Measurements from ENCODE around the gene GPR176.
"Not testable (repeated sequence)": the region's sequence is repeated elsewhere in the genome, so short reads cannot be mapped to it uniquely, and the experiment has no call there.

The GPR176 gene

DNA sequence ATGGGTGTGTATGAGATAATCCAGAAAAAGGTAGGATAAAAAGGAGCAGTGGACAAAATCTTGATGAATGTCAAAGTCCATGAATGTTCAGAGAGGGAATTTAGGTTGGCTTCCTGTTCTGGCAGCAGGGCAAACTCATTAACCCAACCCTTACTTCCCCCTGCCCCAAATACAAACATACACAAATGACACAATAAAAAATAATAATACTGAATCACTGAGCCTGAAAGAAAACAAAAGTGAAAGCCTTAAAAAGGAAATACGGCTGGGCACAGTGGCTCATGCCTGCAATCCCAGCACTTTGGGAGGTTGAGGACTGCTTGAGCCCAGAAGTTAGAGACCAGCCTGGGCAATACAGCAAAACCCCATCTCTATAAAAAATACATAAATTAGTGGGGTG lies 62.9 kb downstream of the GPR176 start:
- no peak for DNase-seq (ENCODE audit: low read depth in 2 of 2)

DNA sequence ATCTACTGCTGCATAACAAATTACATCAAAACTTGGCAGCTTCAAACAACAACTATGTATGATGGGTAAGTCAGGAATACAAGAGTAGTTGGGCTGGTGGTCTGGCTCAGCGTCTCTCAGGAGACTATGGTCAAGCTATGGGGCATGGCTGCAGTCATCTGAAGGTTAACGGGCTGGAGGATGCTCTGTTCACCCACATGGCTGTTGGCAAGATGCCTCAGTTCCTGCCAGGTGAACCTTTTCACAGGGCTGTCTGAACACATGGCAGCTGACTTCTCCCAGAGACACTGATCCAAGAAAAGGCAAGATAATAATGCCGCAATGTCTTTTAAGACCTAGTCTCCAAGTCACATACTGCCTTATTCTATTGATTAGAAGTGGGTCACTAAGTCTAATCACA lies 63.7 kb downstream of the GPR176 start:
- no peak for DNase-seq (ENCODE audit: low read depth in 2 of 2)

DNA sequence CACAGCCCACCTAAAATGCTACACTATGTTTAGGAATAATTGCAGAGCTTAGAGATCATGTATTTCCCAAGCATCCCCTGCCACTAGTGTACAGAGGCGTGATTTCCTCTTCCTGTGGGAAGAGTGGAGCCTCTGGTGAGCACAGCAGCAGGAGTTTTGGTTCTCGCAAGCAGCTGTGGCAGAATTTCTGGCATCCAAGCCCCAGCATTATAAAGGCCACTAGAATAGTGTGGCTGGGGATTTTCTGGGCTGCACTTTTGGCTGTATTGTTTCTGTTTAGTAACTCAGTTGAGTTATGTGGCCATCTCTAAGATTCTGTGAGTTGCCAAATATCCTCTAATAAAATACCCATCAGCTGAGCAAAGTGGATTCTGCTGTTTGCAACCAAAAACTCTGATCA lies 64.7 kb downstream of the GPR176 start:
- no peak for DNase-seq (ENCODE audit: low read depth in 2 of 2)

DNA sequence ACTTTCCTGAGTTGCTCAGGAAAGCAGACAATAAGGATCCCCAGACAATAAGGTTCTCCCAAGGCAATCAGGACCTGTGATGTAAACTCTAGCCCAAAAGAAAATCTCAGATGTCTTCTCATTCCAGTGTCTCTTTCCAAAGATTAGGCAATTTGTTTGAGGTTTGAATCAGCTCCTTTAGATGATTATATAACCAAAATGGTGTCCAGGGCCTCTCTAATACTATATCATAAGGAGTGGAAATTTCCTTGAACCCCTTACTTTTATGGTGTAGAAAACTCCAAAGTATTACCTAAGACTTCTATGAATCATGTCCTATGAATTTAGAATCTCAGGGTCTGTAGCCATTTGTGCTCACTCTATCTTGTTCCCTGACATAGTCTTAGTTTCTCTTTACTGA lies 65.9 kb downstream of the GPR176 start:
- DNase-seq (ENCODE audit: low read depth in 2 of 2), result no peak

DNA sequence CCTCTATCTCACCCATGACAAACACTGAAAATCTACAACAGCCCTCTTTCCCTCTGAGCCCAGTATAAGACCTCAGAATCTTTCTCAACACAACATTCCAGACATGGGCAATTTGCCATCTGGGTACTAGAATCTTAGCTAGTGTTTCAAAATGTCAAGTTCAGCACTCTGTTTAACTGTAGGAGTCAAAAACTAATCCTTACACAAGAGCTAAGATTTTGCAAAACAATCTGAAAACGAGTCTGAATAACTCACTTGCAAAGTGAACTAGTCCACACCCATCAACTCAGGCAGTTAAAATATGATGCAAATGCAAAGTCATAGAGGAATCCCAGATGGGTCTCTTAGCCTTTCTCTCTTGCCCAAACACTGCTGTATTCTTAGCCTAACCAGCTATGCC lies 67.8 kb downstream of the GPR176 start:
- DNase-seq (ENCODE audit: low read depth in 2 of 2), result no peak

DNA sequence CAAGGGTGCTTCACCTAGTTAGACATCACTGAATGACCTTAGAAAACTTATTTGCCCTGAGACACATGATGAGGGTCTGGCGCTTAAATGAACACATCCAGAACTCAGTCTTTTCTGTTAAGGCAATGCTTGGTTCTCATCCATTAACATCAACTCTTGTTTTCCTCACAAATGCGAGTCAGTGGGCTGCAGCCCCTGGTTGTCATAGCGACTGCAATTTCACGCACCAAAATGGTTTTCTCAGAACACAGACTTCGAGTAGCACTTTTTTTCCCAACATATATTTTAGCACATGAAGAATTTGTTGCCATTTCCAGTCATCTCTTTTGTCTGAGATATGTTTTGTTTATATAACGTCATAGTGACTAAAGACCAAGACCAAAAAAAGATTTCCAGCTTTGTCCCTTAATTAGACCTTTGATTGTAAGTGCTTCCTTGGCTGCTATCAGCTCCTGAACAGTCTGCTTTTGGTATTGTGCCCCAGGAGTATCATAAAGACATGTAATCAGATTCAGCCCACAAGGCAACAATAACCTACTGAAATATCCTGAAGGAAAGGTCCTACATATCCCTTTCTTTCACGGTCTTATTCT lies 68.5 kb downstream of the GPR176 start:
- DNase-seq (ENCODE audit: low read depth in 2 of 2), result no peak

DNA sequence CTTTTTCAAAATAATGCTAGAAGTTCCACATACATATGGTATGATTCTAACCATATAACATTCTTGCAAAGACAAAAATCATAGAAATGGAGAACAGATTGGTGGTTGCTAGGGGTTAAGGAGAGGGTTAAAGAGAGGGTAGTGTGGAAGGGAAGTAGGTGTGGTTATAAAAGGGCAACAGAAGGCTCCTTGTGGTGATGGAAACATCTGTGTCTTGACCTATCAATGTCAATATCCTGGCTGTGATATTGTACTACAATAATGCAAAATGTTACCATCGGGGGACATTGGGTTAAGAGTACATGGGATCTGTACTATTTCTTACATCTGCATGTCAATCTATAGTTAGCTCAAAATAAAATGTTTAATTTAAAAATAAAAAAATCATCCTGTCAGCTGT lies 69.6 kb downstream of the GPR176 start:
- no peak for DNase-seq (ENCODE audit: low read depth in 2 of 2)

DNA sequence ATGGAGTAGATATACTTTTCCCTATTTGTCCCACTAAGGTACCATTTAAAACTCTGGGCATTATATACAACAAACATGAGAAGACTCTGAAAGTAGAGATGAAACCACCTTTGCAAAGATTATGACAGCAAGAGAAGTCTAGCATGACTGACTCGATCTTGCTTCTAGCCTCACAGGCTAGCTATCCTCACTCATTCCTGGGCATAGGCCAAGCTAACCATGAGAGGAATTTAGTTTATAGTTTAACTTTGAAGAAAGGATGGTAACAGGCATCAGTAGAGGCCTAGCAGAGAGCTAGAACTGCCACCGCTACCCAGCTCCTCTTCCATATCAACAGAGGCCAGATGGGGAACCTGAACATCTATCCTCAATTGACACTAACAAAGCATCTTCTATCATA lies 74.0 kb downstream of the GPR176 start:
- DNase-seq (ENCODE audit: low read depth in 2 of 2), result no peak

DNA sequence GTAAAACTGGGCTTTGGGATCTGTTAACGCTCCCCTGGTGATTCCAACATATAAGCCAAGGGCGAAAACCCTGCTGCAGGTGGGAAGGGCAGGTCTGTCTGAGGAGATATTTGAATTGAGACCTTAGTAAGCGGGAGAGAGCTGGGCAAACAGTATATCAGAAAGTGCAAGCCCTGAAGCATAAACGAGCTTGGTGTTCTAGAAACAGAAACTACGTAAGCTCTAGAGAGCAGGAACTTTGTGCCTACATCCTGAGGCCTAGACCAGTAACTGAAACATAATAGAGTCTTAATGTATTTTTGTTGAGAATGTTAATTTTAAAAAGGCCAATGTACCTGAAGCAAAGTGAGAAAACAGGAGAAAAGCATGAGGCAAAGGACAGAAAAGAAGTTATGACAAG lies 74.5 kb downstream of the GPR176 start:
- DNase-seq (ENCODE audit: low read depth in 2 of 2), result no peak

DNA sequence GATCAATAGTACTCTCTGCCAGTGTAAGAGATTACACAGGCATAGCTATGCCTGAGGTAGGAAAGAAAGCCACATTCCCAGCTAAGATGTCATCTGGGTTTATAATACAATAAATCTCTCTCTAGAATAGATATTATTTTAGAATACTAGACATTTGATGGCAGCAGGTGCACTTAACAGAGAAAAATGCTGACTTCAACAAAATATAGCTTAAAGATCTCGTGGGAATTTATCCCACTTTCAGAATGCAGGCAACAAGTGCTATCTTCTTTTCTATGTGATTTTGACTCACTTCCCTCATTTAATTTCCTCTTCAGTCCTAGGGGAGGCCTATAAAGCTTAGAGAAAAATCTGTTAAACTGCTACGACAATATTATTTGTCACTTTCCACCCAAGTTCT lies 76.5 kb downstream of the GPR176 start:
- no peak for DNase-seq (ENCODE audit: low read depth in 2 of 2)

DNA sequence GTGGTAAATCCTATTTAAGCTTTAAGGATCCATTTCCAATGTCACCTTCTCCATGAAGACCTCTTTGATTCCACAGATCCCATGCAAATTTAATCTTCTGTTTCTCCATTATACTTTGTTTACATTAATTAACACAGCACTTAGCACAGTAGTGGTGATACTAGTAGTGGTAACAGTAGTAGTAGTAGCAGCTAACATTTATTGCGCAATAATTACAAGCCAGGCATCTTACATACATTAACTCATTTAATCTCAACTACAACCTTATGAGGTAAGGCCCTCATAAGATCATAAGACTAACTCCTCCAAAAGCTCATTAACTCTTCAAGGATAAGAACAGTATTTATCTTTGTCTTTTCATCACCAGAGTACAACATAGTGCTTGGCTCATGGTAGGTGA lies 82.6 kb downstream of the GPR176 start:
- no peak for DNase-seq (ENCODE audit: low read depth in 2 of 2)

DNA sequence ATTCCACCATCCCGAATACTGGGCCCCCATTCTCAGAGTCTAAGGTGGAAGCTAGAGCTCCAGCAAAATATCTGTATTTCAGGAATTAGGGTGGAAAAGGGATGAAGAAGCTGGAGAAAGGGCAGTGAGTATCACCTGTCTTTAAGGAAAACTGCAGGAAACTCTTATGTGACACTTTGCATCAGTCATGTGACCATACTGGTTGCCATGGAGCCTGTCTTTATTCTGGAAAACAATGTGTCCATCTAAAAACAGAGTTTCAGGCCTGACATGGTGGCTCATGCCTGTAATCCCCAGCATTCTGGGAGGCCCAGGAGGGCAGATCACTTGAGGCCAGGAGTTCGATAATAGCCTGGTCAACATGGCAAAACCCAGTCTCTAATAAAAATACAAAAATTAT lies 84.5 kb downstream of the GPR176 start:
- DNase-seq (ENCODE audit: low read depth in 2 of 2), result no peak

DNA sequence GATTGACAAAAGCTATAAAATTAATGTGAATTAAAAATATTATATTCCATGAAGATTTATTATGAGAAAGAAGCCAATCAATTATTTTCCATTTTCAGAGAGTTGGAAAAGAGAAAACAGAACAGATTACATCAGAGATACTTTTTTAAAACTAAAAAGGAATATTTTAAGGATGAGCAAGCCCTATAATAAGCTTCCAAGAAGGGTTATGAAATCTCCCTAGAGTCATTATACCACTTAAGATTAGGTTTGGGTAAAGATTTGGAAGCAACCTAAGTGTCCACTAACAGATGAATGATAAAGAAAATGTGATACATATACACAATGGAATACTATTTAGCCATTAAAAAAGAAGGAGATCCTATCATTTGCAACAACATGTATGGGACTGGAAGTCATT lies 85.8 kb downstream of the GPR176 start:
- DNase-seq (ENCODE audit: low read depth in 2 of 2), result no peak

DNA sequence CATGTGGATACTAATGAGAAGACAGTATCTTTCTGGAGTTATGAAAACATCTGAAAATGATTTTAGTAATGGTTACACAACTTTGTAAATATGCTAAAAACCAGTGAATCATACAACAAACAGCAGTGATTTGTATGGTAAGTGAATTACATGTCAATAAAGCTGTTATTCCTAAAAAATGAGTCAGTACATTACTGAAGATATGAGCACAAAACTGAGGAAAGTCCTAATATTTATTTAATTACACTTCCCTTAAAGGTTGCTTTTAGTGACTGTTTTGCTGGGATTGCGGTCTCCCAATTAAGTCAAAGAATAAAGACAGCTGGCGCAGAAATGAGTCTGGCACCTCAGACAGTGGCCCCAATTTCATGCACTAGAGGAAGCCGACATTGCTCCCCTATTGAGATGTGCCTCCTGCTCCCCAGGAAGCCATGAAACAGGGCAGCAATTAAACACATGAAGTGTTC lies 86.5 kb downstream of the GPR176 start:
- no peak for DNase-seq (ENCODE audit: low read depth in 2 of 2)

DNA sequence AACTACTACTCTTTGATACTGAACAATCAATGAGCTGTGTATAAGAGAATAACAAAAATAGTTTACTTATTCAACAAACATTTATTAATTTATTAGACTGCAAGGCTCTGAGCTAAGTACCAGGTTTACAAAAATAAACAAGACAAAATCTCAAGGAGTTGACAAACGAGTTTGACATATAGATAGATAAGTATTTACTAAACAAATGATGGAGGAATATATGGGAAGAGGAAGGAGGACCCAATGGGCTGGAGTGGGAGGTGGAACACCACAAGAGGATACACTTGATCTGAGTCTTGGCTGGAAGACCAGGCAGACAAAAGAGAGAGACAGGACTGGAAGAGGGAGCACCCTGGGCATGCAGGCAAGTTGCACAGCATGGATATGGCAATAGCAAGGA lies 89.9 kb downstream of the GPR176 start:
- no peak for DNase-seq (ENCODE audit: low read depth in 2 of 2)

DNA sequence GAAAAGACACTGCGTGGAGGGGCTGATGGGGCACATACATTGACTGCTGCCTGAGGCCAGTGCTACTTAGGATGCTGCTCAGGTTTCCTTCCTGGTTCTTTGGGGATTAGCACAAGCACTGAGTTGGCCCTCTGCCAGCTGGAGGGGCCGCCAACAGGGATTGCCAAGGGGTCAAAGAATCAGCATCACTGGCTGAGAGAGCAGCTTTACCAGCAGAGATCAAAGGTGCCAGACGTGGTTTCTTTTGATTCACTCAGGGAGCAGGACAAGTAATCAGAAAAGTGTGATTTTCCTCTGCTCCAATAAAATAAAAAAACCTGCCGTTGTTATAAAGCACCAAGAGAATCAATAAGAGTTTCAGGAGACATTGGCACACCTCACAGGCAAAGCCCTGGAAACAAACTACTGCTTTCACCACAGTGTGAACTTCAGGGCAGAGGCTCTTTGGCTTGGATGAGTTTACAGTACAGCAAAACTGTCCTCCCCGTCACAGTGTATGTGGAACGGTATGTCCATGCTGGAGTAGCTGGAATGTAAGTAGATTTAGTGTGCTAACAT lies 91.6 kb downstream of the GPR176 start:
- DNase-seq (ENCODE audit: low read depth in 2 of 2), result no peak

DNA sequence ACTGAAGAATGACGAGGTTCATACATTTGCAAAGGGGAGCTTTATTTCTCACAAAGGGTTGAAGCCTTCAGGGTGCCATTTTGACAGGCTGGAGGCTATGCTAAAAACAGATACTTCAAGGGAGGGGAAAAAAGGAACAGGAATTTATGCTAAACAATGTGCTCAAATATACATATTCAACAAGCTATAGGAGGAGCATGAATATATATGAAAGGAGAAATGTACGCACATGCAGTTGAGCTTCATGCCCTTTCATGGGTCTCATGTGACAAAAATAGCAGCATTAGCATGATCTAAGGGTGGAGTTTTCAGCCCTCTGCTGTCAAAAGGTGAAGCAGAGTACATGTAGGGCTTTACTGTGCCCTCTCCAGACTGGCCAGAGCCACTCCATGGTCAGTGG lies 93.1 kb downstream of the GPR176 start:
- no peak for DNase-seq (ENCODE audit: low read depth in 2 of 2)

DNA sequence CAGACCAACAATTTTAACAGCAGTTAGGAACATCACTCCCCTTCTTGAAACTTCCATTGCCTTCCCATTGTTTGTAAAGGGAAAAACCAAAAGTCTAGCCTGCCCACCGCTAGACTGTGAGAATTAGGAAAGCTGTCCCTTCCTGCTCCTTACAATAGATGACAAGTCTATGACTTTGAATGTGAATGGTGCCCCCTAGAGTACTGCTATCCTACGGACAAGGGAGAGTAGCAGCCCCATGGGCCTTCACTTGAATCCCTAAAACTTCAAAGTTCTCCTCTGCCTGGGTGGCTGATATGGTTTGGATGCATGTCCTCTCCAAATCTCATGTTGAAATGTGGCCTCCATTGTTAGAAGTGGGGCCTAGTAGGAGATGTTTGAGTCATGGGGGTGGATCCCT lies 96.4 kb downstream of the GPR176 start:
- no peak for DNase-seq (ENCODE audit: low read depth in 2 of 2)

DNA sequence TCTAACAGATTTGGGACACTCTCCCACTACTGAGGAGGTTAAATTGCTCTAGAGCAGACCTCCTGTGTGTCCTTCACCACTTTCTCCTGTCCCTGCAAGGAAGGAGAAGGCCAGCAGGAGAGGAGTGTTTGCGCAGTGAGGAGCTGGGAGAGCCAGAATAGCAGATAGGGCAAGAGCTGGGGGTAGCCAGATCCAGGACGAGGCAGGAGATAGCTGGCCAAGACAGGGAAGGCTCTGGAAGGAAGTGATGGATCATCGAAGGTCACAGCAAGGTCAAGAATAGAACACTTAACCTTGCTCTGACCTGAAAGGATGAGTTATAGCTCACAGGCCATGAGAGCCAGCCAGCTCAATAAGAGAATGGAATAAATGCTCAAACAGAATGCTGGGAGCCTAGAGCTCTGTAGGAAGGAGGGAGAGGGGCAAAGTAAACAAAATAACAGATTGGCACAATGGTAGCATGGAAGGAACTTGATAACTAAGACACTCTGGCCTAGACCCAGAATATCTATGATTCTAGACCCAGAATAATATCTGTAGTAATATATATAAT lies 99.9 kb downstream of the GPR176 start:
- DNase-seq (ENCODE audit: low read depth in 2 of 2), result no peak

DNA sequence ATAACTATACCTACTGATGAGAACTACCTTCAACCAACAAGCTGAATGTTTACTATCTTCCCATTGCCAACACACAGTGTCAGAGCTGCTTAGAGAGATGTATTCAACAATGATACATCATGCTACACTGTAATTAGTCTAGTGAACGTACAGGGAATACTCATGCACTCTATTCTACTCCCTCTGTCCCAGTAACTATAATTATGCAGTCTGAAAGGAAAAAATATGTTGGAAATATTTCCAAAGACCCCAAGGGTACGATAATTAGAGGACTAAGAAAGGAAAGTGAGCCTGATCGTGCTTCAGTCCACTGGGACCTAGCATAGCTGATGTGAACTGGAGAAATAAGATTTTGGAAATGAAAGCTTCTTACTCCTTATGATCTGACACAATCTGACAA lies 100.5 kb downstream of the GPR176 start:
- DNase-seq (ENCODE audit: low read depth in 2 of 2), result no peak

DNA sequence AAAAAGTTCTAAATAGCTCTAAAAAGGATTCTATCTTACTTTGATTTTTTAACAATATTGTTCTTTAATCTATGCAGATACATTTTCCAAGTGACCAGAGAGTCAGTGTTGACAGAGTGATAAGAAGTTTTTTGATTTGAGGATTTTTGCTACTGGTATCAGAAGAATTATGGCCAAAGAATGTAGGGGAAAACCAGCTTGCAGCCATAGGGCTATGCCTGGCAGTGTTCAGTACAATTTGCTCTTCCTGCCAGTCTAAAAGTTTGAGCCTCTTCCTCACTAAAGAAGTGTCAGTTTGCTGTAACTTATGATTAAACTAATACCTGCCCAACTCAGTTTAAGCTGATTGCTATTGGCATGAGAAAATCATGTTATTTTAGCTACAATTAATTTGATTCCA lies 102.2 kb downstream of the GPR176 start:
- DNase-seq (ENCODE audit: low read depth in 2 of 2), result no peak

DNA sequence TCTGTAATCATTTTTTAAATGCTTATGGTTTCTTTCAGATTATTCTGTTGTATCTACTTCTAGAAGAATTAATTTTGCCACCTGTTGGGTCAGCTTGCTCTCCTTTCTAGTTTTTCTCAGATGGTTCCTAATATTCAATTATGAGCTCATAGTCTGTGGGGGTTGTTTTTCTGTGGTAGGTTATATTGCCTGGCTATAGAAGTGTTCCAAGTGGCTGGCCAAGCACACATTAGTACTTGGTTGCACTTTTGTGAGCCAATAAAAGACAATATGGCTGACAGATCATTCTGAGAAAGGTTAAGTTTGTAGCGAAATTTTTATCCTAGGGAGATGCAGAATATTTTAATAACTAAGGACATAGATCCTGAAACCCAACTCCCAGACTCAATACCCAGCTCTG lies 105.6 kb downstream of the GPR176 start:
- no peak for DNase-seq (ENCODE audit: low read depth in 2 of 2)

DNA sequence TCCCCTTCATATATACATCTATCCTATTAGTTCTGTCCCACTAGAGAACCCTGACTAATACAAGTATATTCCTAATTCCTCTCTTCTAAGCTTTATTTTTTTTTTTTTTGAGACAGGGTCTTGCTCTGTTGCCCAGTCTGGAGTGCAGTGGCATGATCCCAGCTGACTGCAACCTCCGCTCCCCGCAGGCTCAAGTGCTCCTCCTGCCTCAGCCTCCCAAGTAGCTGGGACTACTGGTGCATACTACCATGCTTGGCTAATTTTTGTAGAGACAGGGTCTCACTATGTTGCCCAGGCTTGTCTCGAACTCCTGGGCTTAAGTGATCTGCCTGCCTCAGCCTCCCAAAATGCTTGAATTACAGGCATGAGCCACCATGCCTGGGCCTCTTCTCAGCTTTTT lies 107.4 kb downstream of the GPR176 start:
- DNase-seq (ENCODE audit: low read depth in 2 of 2), result not testable (repeated sequence)

DNA sequence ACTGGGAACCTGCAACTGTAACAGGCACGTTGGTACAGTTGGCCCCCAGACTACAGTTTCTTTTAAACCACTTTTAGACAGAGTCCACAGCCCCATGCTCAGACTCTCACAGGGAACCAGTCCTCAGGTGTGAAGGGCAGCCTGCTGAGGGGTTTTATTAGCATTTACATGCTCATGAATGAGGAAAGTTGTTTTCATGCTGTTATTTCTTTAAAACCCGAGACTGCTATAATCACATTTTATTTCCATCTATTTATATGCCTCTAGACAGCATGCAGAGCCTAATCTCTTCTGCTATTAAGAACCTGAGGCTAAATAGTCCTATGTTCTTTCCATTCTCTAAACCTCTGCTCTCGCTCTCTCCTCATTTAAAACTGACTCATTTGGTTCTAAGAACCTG lies 111.2 kb downstream of the GPR176 start:
- no peak for DNase-seq (ENCODE audit: low read depth in 2 of 2)
